ENCODE results near the gene F10. TPM values are rescaled to one million over a fixed set of nuclear protein-coding genes. Genes with fewer than 3 reads are reported as not detected.

F10 gene
- total and polyA plus RNA-seq, 4 donors = 85.3 to 199 (median 117) TPM

DNA sequence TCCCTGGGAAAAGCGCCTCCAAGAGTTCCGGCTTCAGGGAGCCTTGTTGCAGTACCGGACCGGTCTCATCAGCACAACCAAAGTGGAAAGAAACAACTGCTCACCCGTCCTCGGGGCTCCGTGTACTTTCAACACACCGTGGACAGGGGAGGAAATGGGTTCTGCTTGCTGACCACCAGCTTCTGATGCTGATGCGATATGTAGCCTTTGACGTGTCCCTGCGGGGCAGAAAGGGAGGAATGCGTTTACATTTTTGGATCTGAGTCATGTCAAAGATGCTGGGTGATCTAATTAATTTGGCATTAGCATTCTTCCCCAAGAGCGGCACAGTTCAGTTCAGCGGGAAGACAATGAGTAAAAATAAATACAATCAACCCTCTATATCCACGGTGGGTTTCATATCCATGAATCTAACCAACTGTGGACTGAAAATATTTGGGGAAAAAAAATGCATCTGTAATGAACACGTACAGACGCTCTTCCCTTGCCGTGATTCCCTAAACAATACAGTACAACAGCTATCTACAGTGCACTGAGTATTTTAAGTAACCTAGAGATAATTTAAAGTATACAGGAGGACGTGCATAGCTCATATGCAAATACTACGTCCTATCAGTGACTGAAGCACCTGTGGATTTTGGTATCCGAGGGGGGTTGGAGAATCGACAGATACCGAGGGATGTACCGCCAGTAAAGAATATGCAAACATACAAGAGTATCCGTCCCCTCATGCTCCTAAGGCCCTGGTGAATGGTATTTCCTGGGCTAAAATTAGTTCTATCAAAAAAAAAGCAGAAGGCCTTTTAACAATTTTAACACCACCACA is 55.7 kb downstream of the F10 start:
- Histone ChIP-seq H3K9me3 (ENCODE audit: control insufficient read depth in 4 of 4, low read length in 3 of 4) (no peaks in the 10 kb centered on the region), H3K4me3 (ENCODE audit: low read depth in 1 of 3, low read length in 3 of 3) (no peak overlapping the region), H3K27ac (ENCODE audit: low read depth in 1 of 2, low read length in 2 of 2) (no peak overlapping the region), H3K36me3 (ENCODE audit: control insufficient read depth in 4 of 4, insufficient read depth in 3 of 4, low read depth in 1 of 4, low read length in 3 of 4) (peaks cover 19 to 70% (median 51%) of the 10 kb centered on the region in 4 donors), H3K9ac (ENCODE audit: low read depth in 1 of 2, low read length in 2 of 2) (no peak overlapping the region), H3K4me1 (ENCODE audit: control insufficient read depth in 4 of 4, insufficient read depth in 4 of 4, low read length in 3 of 4) (no peaks in the 10 kb centered on the region), H3K27me3 (ENCODE audit: control insufficient read depth in 4 of 4, insufficient read depth in 4 of 4, low read length in 3 of 4) (no peaks in the 10 kb centered on the region)
- 88% methylated on average over 25 of the region's 25 CpGs for WGBS
- no peak for DNase-seq (ENCODE audit: low spot score)
- TF ChIP-seq RXRA (IDR thresholded peaks at IDR 0.05) = no peak

- no peak for TF ChIP-seq FOXA2 (IDR thresholded peaks at IDR 0.05)
- TF ChIP-seq YY1 (IDR thresholded peaks at IDR 0.05) = no peak
- TF ChIP-seq EGR1 (IDR thresholded peaks at IDR 0.05; ENCODE audit: low read depth in 2 of 2) = no peak
- TF ChIP-seq, protein P1, sequence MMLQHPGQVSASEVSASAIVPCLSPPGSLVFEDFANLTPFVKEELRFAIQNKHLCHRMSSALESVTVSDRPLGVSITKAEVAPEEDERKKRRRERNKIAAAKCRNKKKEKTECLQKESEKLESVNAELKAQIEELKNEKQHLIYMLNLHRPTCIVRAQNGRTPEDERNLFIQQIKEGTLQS (IDR thresholded peaks at IDR 0.05) = no peak
- 89% methylated on average over 3 of the region's 3 CpGs for WGBS
- Histone ChIP-seq H3K27ac (ENCODE audit: low read depth in 1 of 2, low read length in 2 of 2) (no peak overlapping the region), H3K9me3 (ENCODE audit: control insufficient read depth in 4 of 4, low read length in 3 of 4) (no peaks in the 10 kb centered on the region), H3K4me3 (ENCODE audit: low read depth in 1 of 3, low read length in 3 of 3) (no peak overlapping the region), H3K9ac (ENCODE audit: low read depth in 1 of 2, low read length in 2 of 2) (no peak overlapping the region), H3K36me3 (ENCODE audit: control insufficient read depth in 4 of 4, insufficient read depth in 3 of 4, low read depth in 1 of 4, low read length in 3 of 4) (peaks cover 19 to 74% (median 54%) of the 10 kb centered on the region in 4 donors), H3K4me1 (ENCODE audit: control insufficient read depth in 4 of 4, insufficient read depth in 4 of 4, low read length in 3 of 4) (peaks cover 0 to 5% (median 0%) of the 10 kb centered on the region in 4 donors), H3K27me3 (ENCODE audit: control insufficient read depth in 4 of 4, insufficient read depth in 4 of 4, low read length in 3 of 4) (no peaks in the 10 kb centered on the region)
- no peak for DNase-seq (ENCODE audit: low spot score)
Observed at GRCh38 chr13:113178896-113179167, 56.2 kb downstream of the F10 start.

- WGBS = 92% methylated on average over 28 of the region's 28 CpGs
- Histone ChIP-seq H3K27me3 (ENCODE audit: control insufficient read depth in 4 of 4, insufficient read depth in 4 of 4, low read length in 3 of 4) (no peaks in the 10 kb centered on the region), H3K9ac (ENCODE audit: low read depth in 1 of 2, low read length in 2 of 2) (no peak overlapping the region), H3K4me3 (ENCODE audit: low read depth in 1 of 3, low read length in 3 of 3) (no peak overlapping the region), H3K4me1 (ENCODE audit: control insufficient read depth in 4 of 4, insufficient read depth in 4 of 4, low read length in 3 of 4) (peaks cover 0 to 5% (median 0%) of the 10 kb centered on the region in 4 donors), H3K9me3 (ENCODE audit: control insufficient read depth in 4 of 4, low read length in 3 of 4) (no peaks in the 10 kb centered on the region), H3K36me3 (ENCODE audit: control insufficient read depth in 4 of 4, insufficient read depth in 3 of 4, low read depth in 1 of 4, low read length in 3 of 4) (peaks cover 21 to 73% (median 53%) of the 10 kb centered on the region in 4 donors), H3K27ac (ENCODE audit: low read depth in 1 of 2, low read length in 2 of 2) (no peak overlapping the region)
- DNase-seq (ENCODE audit: low spot score) = no peak
- TF ChIP-seq REST (IDR thresholded peaks at IDR 0.05) (no peak), RAD21 (IDR thresholded peaks at IDR 0.05) (no peak), SP1 (IDR thresholded peaks at IDR 0.05) (no peak), JUND (IDR thresholded peaks at IDR 0.05) (no peak)
- TF ChIP-seq, protein P2, sequence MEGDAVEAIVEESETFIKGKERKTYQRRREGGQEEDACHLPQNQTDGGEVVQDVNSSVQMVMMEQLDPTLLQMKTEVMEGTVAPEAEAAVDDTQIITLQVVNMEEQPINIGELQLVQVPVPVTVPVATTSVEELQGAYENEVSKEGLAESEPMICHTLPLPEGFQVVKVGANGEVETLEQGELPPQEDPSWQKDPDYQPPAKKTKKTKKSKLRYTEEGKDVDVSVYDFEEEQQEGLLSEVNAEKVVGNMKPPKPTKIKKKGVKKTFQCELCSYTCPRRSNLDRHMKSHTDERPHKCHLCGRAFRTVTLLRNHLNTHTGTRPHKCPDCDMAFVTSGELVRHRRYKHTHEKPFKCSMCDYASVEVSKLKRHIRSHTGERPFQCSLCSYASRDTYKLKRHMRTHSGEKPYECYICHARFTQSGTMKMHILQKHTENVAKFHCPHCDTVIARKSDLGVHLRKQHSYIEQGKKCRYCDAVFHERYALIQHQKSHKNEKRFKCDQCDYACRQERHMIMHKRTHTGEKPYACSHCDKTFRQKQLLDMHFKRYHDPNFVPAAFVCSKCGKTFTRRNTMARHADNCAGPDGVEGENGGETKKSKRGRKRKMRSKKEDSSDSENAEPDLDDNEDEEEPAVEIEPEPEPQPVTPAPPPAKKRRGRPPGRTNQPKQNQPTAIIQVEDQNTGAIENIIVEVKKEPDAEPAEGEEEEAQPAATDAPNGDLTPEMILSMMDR (IDR thresholded peaks at IDR 0.05; ENCODE audit: low read depth, low read length, missing input control) = no peak
Observed at GRCh38 chr13:113179374-113180230, 57.0 kb downstream of the F10 start.
